ENCODE measurements around the gene SLC6A7.

DNA sequence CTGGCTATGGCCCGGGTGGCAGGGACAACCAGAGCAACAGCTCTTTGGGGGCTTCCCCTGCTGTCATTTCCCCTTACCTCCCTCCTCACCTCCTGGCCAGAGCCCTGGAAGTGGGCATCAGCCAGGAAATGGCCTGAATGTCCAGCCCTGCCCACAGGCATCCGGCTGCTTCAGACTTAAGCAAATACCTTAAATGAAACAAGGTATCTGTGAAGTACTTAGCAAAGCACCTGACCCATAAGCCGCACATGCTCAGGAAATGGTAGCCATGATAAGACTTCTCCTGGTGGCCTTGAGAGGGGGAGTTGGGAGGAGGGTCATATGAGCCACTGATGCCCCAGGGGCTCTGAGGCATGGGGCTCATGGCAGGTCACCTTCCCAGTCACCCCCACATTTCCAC, 55.9 kb downstream of the SLC6A7 start:
- TF ChIP-seq, protein P1, sequence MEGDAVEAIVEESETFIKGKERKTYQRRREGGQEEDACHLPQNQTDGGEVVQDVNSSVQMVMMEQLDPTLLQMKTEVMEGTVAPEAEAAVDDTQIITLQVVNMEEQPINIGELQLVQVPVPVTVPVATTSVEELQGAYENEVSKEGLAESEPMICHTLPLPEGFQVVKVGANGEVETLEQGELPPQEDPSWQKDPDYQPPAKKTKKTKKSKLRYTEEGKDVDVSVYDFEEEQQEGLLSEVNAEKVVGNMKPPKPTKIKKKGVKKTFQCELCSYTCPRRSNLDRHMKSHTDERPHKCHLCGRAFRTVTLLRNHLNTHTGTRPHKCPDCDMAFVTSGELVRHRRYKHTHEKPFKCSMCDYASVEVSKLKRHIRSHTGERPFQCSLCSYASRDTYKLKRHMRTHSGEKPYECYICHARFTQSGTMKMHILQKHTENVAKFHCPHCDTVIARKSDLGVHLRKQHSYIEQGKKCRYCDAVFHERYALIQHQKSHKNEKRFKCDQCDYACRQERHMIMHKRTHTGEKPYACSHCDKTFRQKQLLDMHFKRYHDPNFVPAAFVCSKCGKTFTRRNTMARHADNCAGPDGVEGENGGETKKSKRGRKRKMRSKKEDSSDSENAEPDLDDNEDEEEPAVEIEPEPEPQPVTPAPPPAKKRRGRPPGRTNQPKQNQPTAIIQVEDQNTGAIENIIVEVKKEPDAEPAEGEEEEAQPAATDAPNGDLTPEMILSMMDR (IDR thresholded peaks at IDR 0.05 in 4 of 5, conservative IDR thresholded peaks at IDR 0.05 in 1 of 5), result no peak
- TF ChIP-seq POLR2A (IDR thresholded peaks at IDR 0.05), result no peak

Data from gastrocnemius medialis (tissue), 4 donors.